ENCODE data around the gene CDC45.

CDC45 gene

GRCh38 chr22:19559956-19560355, 80.2 kb downstream of the CDC45 start:
- no peak for TF ChIP-seq CTCF (IDR thresholded peaks at IDR 0.05; ENCODE audit: insufficient read depth, low read length, poor library complexity, severe bottlenecking)
- DNase-seq (ENCODE audit: extremely low read depth, insufficient read length) = no peak
- Histone ChIP-seq H3K27me3 (replicated peaks; ENCODE audit: control insufficient read depth, insufficient read depth, low read length) (no peaks in the 10 kb centered on the region), H3K4me3 (replicated peaks; ENCODE audit: low read depth, low read length) (no peak overlapping the region), H3K36me3 (ENCODE audit: control insufficient read depth, insufficient read depth, low read length) (no peaks in the 10 kb centered on the region)

- no peak for TF ChIP-seq CTCF (IDR thresholded peaks at IDR 0.05; ENCODE audit: insufficient read depth, low read length, poor library complexity, severe bottlenecking)
- no peaks in the 10 kb centered on the region for H3K36me3 ChIP-seq (ENCODE audit: control insufficient read depth, insufficient read depth, low read length)
- H3K4me3 ChIP-seq (replicated peaks; ENCODE audit: low read depth, low read length) = no peak overlapping the region
- no peak for DNase-seq (ENCODE audit: extremely low read depth, insufficient read length)
- H3K27me3 ChIP-seq (replicated peaks; ENCODE audit: control insufficient read depth, insufficient read depth, low read length) = no peaks in the 10 kb centered on the region
These were observed 85.9 kb downstream of the CDC45 start for GRCh38 chr22:19565382-19566278.

DNA sequence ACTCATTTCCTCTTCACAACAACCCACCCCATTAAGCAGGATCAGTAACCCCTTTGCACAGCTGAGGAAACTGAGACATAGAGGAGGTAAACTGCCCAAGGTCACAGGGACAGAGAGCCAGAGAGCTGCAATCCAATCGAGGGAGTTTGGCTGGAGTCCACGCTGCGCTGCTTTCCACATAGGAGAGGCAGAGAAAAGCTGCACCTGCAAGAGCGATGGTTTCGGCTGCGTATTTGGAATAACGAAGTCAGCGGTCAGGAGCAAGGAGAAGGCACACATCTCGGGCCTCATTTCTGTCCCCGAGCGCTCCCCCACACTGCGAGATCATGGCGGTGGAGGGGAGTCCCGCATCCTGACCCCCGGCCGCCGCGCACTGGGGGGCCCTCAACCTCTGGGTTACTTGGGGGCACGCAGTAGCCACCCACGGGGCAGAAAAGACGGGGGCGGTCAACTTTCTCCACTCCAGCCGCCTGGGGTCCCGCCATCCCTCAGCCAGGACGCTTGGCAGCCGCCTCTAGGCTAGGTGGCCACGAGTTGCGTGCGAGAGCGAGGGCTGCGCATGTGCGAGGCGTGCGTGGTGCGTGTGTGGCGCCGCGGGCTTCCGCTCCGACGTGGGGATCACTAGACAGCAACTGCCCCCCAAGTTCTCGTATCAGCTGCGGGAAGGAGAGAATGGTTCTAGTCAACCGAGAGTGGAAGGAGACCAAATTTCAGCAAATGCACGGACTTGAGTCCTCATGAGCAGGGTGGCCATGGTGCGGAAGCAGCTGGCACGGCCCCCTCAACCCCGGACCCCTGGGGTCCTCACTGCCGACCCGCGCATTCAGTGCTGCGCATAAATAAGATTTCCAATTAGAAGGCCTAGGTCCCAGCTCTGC, 86.8 kb downstream of the CDC45 start:
- no peak for TF ChIP-seq CTCF (IDR thresholded peaks at IDR 0.05; ENCODE audit: insufficient read depth, low read length, poor library complexity, severe bottlenecking)
- no peak overlapping the region for H3K4me3 ChIP-seq (replicated peaks; ENCODE audit: low read depth, low read length)
- no peak for DNase-seq (ENCODE audit: extremely low read depth, insufficient read length)

DNA sequence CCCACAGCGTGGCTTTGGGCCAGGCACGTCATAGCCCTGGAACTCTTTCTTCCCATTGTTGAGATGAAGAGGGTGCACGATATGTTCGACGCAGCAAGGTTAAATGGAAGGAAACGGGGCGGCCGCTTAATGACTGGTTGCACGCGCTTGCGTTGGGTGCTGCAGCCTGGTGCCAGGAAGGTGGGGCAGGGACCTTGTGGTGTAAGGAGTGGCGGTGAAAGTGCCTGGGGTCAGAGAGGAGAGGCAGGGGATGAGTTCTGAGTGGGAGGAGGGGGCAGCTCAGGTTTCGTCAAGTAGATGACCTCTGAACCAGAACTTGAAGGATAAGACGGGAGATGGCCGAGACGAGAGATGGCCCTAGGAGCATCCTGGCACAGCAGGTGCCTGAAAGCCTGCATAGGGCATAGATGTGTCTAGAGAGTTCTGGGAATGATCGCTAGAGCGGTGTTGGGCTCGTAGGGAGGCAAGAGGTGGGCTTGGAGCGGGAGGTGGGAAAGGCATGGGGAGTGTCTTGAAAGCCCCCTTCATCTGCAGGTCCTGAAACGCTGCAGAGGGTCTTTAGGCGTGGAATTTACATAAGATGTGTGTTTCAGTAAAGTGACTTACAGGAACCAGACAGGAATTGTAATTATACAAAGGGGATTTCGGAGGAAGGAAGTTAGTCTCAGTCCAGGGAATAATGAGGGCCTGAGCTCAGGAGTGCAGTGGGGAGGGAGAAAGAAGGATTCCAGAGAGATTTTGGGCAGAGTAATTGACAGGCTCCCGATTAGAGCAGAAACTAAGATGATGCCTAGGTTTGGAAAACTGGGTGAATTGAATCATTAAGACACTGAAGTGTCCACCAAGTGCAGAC, 87.7 kb downstream of the CDC45 start:
- H3K27me3 ChIP-seq (replicated peaks; ENCODE audit: control insufficient read depth, insufficient read depth, low read length) = no peaks in the 10 kb centered on the region; the same call in 1 of the 2 replicates
- no peak for TF ChIP-seq CTCF (IDR thresholded peaks at IDR 0.05; ENCODE audit: insufficient read depth, low read length, poor library complexity, severe bottlenecking)
- no peak for DNase-seq (ENCODE audit: extremely low read depth, insufficient read length)

More for the DNA sequence above, 86.8 kb downstream of the CDC45 start:
- Histone ChIP-seq H3K36me3 (ENCODE audit: control insufficient read depth, insufficient read depth, low read length) (no peaks in the 10 kb centered on the region), H3K27me3 (replicated peaks; ENCODE audit: control insufficient read depth, insufficient read depth, low read length) (no peaks in the 10 kb centered on the region; the same call in 1 of the 2 replicates)

More for the DNA sequence above, 87.7 kb downstream of the CDC45 start:
- H3K36me3 ChIP-seq (ENCODE audit: control insufficient read depth, insufficient read depth, low read length) = no peaks in the 10 kb centered on the region
- no peak overlapping the region for H3K4me3 ChIP-seq (replicated peaks; ENCODE audit: low read depth, low read length)

Data from GM06990 (cell line).